ENCODE data around the gene PRSS27. TPM values are rescaled to one million over a fixed set of nuclear protein-coding genes. Genes with fewer than 3 reads are reported as not detected.

PRSS27 gene
- total and polyA plus RNA-seq, 2 of the 4 experiments (the other 2 are of a cell fraction): under 0.01 to 0.58 TPM

DNA sequence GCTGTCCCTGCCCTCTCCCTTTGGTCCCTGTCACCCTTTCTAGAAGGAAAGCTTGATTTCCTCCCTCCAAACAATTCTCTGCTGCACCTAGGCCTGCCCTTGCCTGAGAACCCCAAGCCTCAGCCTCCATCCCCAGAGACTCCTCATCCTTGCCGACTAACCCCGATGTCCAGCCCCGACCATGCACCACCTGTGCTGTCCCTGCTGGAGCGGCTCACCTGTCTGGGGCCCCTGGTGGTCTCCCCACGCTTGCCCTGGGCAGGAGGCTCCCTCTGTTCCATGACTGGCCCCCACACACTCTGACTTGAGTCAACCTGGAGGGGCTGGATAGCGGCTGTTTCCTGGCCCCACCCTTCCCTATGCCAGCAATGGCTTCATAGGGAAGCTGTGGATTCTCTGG lies 20.5 kb upstream of the PRSS27 start:
- CTCF ChIA-PET: no interaction called here
- no peak overlapping the region for H3K14ac ChIP-seq (replicated peaks; ENCODE audit: low read depth, low read length)
- no peak overlapping the region for H3K23ac ChIP-seq (ENCODE audit: low read depth, low read length)
- no peak for TF ChIP-seq BHLHE40 (IDR thresholded peaks at IDR 0.05; ENCODE audit: low read depth, low read length)
- WGBS, 2 experiments (ENCODE audit: extremely low coverage in 2 of 2, insufficient read length in 1 of 2): no CpG with 5 or more reads among the region's 6 CpGs
- dilution Hi-C loops (cut with HindIII; ENCODE audit: low sequenced_read_pairs, unreplicated experiment): no loop called here
- H2BK15ac ChIP-seq (ENCODE audit: low read depth, low read length): no peak overlapping the region
- H2BK20ac ChIP-seq (ENCODE audit: low read depth, low read length): no peak overlapping the region
- no peaks in the 10 kb centered on the region; the same call in 1 of the 2 replicates for H3K27me3 ChIP-seq (ENCODE audit: control insufficient read depth, insufficient read depth, low read length)
- no peak overlapping the region for H4K8ac ChIP-seq (ENCODE audit: low read depth in 2 of 2, low read length in 2 of 2)
- intact Hi-C loops (cut with micrococcal nuclease): no loop called here
- no peak overlapping the region for H3K56ac ChIP-seq (ENCODE audit: extremely low read depth, insufficient read depth, low read length)
- no peak overlapping the region for H3K4ac ChIP-seq (ENCODE audit: low read depth, low read length)
- H2AK9ac ChIP-seq (replicated peaks; ENCODE audit: low read depth, low read length, poor library complexity): no peak overlapping the region
- no peak overlapping the region for H3K9ac ChIP-seq (ENCODE audit: low read depth, low read length)
- in situ Hi-C loops (cut with MboI; ENCODE audit: low sequenced_read_pairs): no loop called here
- H2BK5ac ChIP-seq (ENCODE audit: low read depth, low read length, poor library complexity, severe bottlenecking): no peak overlapping the region
- POLR2A ChIA-PET (ENCODE audit: unreplicated experiment): interaction anchor here (1.3 kb wide), 1 partner anchor 11 kb away, joined by 4 read pairs; no protein-coding TSS in a partner anchor
- H2AK5ac ChIP-seq (ENCODE audit: low read depth, low read length): no peak overlapping the region
- DNase-seq (no peak), ATAC-seq (ENCODE audit: low read depth) (no peak)
- H3K9me3 ChIP-seq (ENCODE audit: control insufficient read depth, insufficient read depth, low read length): no peaks in the 10 kb centered on the region
- no peak overlapping the region for H2BK120ac ChIP-seq (ENCODE audit: low read depth, low read length)
- H3K9me1 ChIP-seq (ENCODE audit: insufficient read depth, low read length): no peaks in the 10 kb centered on the region
- H3K27ac ChIP-seq (ENCODE audit: insufficient read depth, low read length): no peak overlapping the region
- H3K79me1 ChIP-seq (ENCODE audit: low read depth in 1 of 2, low read length in 2 of 2): no peaks in the 10 kb centered on the region
- H3K4me2 ChIP-seq (ENCODE audit: low read depth, low read length): no peak overlapping the region
- BruUV-seq (replicated peaks): no TSS peak
- no peak overlapping the region for H3K4me3 ChIP-seq (ENCODE audit: insufficient read depth, low read depth, low read length)
- H2AFZ ChIP-seq (replicated peaks; ENCODE audit: low read length, poor library complexity): no peak overlapping the region
- no peak overlapping the region for H4K5ac ChIP-seq (ENCODE audit: low read depth, low read length)
- H4K20me1 ChIP-seq (ENCODE audit: insufficient read depth, low read length): no peaks in the 10 kb centered on the region
- H3K36me3 ChIP-seq (ENCODE audit: control insufficient read depth, insufficient read depth, low read length): no peaks in the 10 kb centered on the region
- no peaks in the 10 kb centered on the region for H3K4me1 ChIP-seq (ENCODE audit: control insufficient read depth, insufficient read depth, low read length)
- no peak overlapping the region for H4K91ac ChIP-seq (ENCODE audit: insufficient read depth, low read depth, low read length)
- H3K18ac ChIP-seq (ENCODE audit: low read depth, low read length): no peak overlapping the region
